K562 (cell line): ENCODE measurements around the gene RPL10A. TPM values are rescaled to one million over a fixed set of nuclear protein-coding genes. Genes with fewer than 3 reads are reported as not detected.

Experiments
- DPF2 ChIP-seq: fragments of 450-650 bp; IDR thresholded peaks from 2 replicates; pipeline ENCODE4 v1.6.1; 2016
- KDM1A ChIP-seq, 2 experiments: fragments of 450-650 bp; IDR thresholded peaks; 2 replicates each; pipeline ENCODE4 v1.6.1; 2016; ENCODE audit warnings: mild to moderate bottlenecking in 2 of 2
- PHF20 ChIP-seq: fragments of 450-650 bp; IDR thresholded peaks from 2 replicates; pipeline ENCODE4 v1.6.1; 2018; ENCODE audit not compliant: partially characterized antibody
- POLR2G ChIP-seq: fragments of 200-400 bp; formaldehyde crosslinking; IDR thresholded peaks from 2 replicates; pipeline ENCODE4 v1.6.1; 2017; ENCODE audit warnings: low read depth, mild to moderate bottlenecking, antibody characterized with exemption, low read length, moderate library complexity
- SRF ChIP-seq, 2 experiments: fragments of 250-450, 450-650 bp in 1 of 2; sonication (Bioruptor Pico) in 1 of 2; sonication (generic) in 1 of 2; formaldehyde crosslinking; IDR thresholded peaks; 2 replicates each; pipeline versions ENCODE4 v1.5.0 to v1.5.1; 2020 to 2022; ENCODE audit warnings: mild to moderate bottlenecking in 1 of 2, missing genetic modification reagents in 1 of 2
- ZBTB5 ChIP-seq: fragments of 450-650 bp; IDR thresholded peaks from 2 replicates; pipeline ENCODE4 v1.6.1; 2017; ENCODE audit warnings: antibody characterized with exemption
- ZNF764 ChIP-seq: fragments of 250-450 bp; sonication (Bioruptor Pico); IDR thresholded peaks from 2 replicates; pipeline ENCODE4 v1.4.0; 2020; ENCODE audit warnings: low read depth, mild to moderate bottlenecking, moderate library complexity
- polyA plus RNA-seq, 8 experiments: library from polyadenylated mRNA; depleted of rRNA in 4 of 8; stranded (reverse) in 5 of 8; unstranded in 3 of 8; fragments of >200 nt; fragmentation: Nextera tagmentation in 2 of 8; fragmentation: Illumina TruSeq in 1 of 8; extraction: Ambion mirVana in 2 of 8; extraction: Trizol in 1 of 8; gene quantifications; 2 replicates each; pipeline versions ENCODE4 v1.2.1 to v1.2.3, GENCODE V29; 2011 to 2014; ENCODE audit warnings: inconsistent platforms in 1 of 8, missing spikeins in 1 of 8
- total RNA-seq, 7 experiments: library from RNA; depleted of rRNA in 6 of 7; stranded (reverse); fragments of >200 nt in 6 of 7; fragmentation: Illumina TruSeq in 2 of 7; extraction: Trizol in 2 of 7; gene quantifications; 2 replicates each; pipeline versions ENCODE4 v1.2.1 to v1.2.3, GENCODE V29; 2011 to 2021; ENCODE audit warnings: low replicate concordance in 1 of 7
- TF ChIP-seq, protein P1 (sequence below): IDR thresholded peaks from 3 replicates; pipeline ENCODE4 v1.6.1; 2011; ENCODE audit warnings: borderline replicate concordance, mild to moderate bottlenecking, moderate library complexity; ENCODE audit not compliant: insufficient read length; ENCODE audit errors: extremely low read depth

Gene RPL10A
- total and polyA plus RNA-seq, 9 of the 15 experiments (the other 6 are each of a cell fraction or from before 2014, with no cell fraction given): 1,589 to 3,237 (median 2,116) TPM

DNA sequence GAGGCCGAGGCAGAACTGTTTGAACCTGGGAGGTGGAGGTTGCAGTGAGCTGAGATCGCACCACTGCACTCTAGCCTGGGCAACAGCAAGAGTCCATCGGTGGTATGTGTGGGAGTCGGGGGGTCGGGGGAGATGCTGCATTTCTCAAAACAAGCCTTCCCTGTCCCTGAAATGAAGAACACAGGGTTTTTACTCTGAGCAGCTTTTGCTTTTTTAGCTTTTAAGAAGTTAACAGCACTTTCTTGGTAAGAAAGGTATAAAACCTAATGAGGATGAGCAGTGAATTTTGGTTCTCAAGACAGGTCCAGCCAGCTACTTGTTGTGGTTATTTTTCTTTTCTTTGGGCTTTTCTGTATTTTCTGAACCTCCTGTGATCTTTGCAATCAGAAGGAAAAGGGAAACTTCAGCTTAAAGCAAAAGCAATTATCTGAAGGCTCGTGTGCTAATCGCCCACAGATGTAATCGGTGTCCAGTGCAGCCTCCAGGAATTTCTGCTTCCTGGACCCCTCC is 3.7 kb downstream of the RPL10A start (continued):
- no peak for TF ChIP-seq ZBTB5
- no peak for TF ChIP-seq SRF (CRISPR knock-in tag; IDR thresholded peaks at IDR 0.05)
- TF ChIP-seq PHF20: no peak
- TF ChIP-seq, protein P1, sequence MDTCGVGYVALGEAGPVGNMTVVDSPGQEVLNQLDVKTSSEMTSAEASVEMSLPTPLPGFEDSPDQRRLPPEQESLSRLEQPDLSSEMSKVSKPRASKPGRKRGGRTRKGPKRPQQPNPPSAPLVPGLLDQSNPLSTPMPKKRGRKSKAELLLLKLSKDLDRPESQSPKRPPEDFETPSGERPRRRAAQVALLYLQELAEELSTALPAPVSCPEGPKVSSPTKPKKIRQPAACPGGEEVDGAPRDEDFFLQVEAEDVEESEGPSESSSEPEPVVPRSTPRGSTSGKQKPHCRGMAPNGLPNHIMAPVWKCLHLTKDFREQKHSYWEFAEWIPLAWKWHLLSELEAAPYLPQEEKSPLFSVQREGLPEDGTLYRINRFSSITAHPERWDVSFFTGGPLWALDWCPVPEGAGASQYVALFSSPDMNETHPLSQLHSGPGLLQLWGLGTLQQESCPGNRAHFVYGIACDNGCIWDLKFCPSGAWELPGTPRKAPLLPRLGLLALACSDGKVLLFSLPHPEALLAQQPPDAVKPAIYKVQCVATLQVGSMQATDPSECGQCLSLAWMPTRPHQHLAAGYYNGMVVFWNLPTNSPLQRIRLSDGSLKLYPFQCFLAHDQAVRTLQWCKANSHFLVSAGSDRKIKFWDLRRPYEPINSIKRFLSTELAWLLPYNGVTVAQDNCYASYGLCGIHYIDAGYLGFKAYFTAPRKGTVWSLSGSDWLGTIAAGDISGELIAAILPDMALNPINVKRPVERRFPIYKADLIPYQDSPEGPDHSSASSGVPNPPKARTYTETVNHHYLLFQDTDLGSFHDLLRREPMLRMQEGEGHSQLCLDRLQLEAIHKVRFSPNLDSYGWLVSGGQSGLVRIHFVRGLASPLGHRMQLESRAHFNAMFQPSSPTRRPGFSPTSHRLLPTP: no peak
- TF ChIP-seq POLR2G: no peak
- TF ChIP-seq ZNF764 (CRISPR knock-in tag): 0 out of 2 replicates have a peak, but pooled peaks have one; percentile 16
- TF ChIP-seq DPF2: 0 out of 2 replicates have a peak, but pooled peaks have one; percentile 22
- TF ChIP-seq KDM1A (IDR thresholded peaks at IDR 0.05): no peak
